Fibroblast of lung (primary cell): ENCODE measurements around the gene NAGPA.

ENCODE experiments used
- EZH2 ChIP-seq: IDR thresholded peaks from 2 replicates; pipeline ENCODE4 v1.5.1; 2012; ENCODE audit warnings: low read length, control low read depth, mild to moderate bottlenecking; ENCODE audit errors: missing control alignments
- TF ChIP-seq, protein P1 (sequence below), 2 donors: IDR thresholded peaks in 1 of 2; conservative IDR thresholded peaks in 1 of 2; 1 replicate in 1 of 2; 2 replicates in 1 of 2; pipeline ENCODE4 v1.5.1; 2011 to 2012; ENCODE audit warnings: low read length in 2 of 2, control low read depth in 1 of 2, inconsistent platforms in 1 of 2, low read depth in 1 of 2, mild to moderate bottlenecking in 1 of 2

- TF ChIP-seq, protein P1, sequence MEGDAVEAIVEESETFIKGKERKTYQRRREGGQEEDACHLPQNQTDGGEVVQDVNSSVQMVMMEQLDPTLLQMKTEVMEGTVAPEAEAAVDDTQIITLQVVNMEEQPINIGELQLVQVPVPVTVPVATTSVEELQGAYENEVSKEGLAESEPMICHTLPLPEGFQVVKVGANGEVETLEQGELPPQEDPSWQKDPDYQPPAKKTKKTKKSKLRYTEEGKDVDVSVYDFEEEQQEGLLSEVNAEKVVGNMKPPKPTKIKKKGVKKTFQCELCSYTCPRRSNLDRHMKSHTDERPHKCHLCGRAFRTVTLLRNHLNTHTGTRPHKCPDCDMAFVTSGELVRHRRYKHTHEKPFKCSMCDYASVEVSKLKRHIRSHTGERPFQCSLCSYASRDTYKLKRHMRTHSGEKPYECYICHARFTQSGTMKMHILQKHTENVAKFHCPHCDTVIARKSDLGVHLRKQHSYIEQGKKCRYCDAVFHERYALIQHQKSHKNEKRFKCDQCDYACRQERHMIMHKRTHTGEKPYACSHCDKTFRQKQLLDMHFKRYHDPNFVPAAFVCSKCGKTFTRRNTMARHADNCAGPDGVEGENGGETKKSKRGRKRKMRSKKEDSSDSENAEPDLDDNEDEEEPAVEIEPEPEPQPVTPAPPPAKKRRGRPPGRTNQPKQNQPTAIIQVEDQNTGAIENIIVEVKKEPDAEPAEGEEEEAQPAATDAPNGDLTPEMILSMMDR (conservative IDR thresholded peaks at IDR 0.05 in 1 of 2, IDR thresholded peaks at IDR 0.05 in 1 of 2; ENCODE audit: low read depth in 1 of 2, low read length in 2 of 2) = no peak
- TF ChIP-seq EZH2 = no peak
Observed at GRCh38 chr16:5071681-5072333, 38.1 kb upstream of the NAGPA start, which contains the start of gene ALG1.
